CD4-positive, alpha-beta memory T cell (primary cell): ENCODE results near the gene CACNA1D. TPM values are rescaled to one million over a fixed set of nuclear protein-coding genes. Genes with fewer than 3 reads are reported as not detected.

Source experiments
- CTCF ChIA-PET: fragments of 350-600 bp; sonication (Branson Sonifier 250); formaldehyde crosslinking; loops from one replicate; lab custom pipeline; 2021; ENCODE audit warnings: inconsistent platforms; ENCODE audit not compliant: partially characterized antibody; lab: Charles Lee
- POLR2A ChIA-PET: fragments of 350-600 bp; sonication (Branson Sonifier 250); formaldehyde crosslinking; loops from one replicate; lab custom pipeline; 2021; ENCODE audit not compliant: partially characterized antibody; lab: Charles Lee
- DNase-seq, 5 donors: peaks; one replicate each; pipeline versions ENCODE4 v3.0.0 to v3.0.0-alpha.2; 2020 to 2022; ENCODE audit warnings: mixed read lengths in 1 of 5
- H3K27ac ChIP-seq: one replicate; pipeline ENCODE4 v1.7.0; 2013; ENCODE audit warnings: low read depth, low read length
- H3K27me3 ChIP-seq: 2 replicates; pipeline ENCODE4 v1.7.0; 2013; ENCODE audit warnings: mild to moderate bottlenecking, low read length, moderate library complexity; ENCODE audit not compliant: insufficient read depth
- H3K36me3 ChIP-seq: 2 replicates; pipeline ENCODE4 v1.7.0; 2013; ENCODE audit warnings: mild to moderate bottlenecking, low read length, moderate library complexity; ENCODE audit not compliant: insufficient read depth
- H3K4me1 ChIP-seq: 2 replicates; pipeline ENCODE4 v1.7.0; 2013; ENCODE audit warnings: mild to moderate bottlenecking, low read length, moderate library complexity; ENCODE audit not compliant: insufficient read depth
- H3K4me3 ChIP-seq, 2 donors: one replicate each; pipeline ENCODE4 v1.7.0; 2013; ENCODE audit warnings: low read length in 2 of 2, mild to moderate bottlenecking in 1 of 2
- H3K9me3 ChIP-seq, 2 donors: one replicate each; pipeline ENCODE4 v1.7.0; 2013; ENCODE audit warnings: low read length in 2 of 2, control low read depth in 1 of 2; ENCODE audit not compliant: control insufficient read depth in 1 of 2
- H3K27ac Mint-ChIP-seq, 7 donors: one replicate each; pipeline ENCODE4 v1.8.0; 2020 to 2021; ENCODE audit warnings: mixed read lengths in 7 of 7, mild to moderate bottlenecking in 6 of 7, inconsistent platforms in 3 of 7, moderate library complexity in 3 of 7
- H3K27me3 Mint-ChIP-seq, 2 donors: one replicate each; pipeline ENCODE4 v1.8.0; 2020 to 2021; ENCODE audit warnings: mixed read lengths in 2 of 2
- H3K36me3 Mint-ChIP-seq, 2 donors: one replicate each; pipeline ENCODE4 v1.8.0; 2020 to 2021; ENCODE audit warnings: mixed read lengths in 2 of 2, inconsistent platforms in 1 of 2, mild to moderate bottlenecking in 1 of 2
- H3K4me1 Mint-ChIP-seq, 4 donors: one replicate each; pipeline ENCODE4 v1.8.0; 2020 to 2021; ENCODE audit warnings: mixed read lengths in 4 of 4, mild to moderate bottlenecking in 1 of 4
- H3K4me3 Mint-ChIP-seq, 8 donors: one replicate each; pipeline ENCODE4 v1.8.0; 2020 to 2021; ENCODE audit warnings: mixed read lengths in 8 of 8, mild to moderate bottlenecking in 7 of 8, moderate library complexity in 6 of 8, inconsistent platforms in 3 of 8
- H3K9me3 Mint-ChIP-seq, 8 donors: one replicate each; pipeline ENCODE4 v1.8.0; 2020 to 2021; ENCODE audit warnings: mixed read lengths in 8 of 8, mild to moderate bottlenecking in 5 of 8, inconsistent platforms in 3 of 8, moderate library complexity in 1 of 8
- intact Hi-C: fragments of 100-400 bp; cut with micrococcal nuclease; formaldehyde crosslinking; loops from one replicate; pipeline ENCODE4 v1.15.1; 2023
- polyA plus RNA-seq, 2 donors: library from polyadenylated mRNA; unstranded; fragments of 300-500 nt; fragmentation: Illumina TruSeq; gene quantifications; one replicate each; pipeline ENCODE4 v1.2.3, GENCODE V29; 2021
- total RNA-seq, 2 experiments: library from RNA; stranded (reverse); gene quantifications; one replicate each; pipeline ENCODE4 v1.2.3, GENCODE V29; 2021

Gene CACNA1D
- total and polyA plus RNA-seq, 4 experiments from 2014 or later, result 0.06 TPM; not detected in 3

DNA sequence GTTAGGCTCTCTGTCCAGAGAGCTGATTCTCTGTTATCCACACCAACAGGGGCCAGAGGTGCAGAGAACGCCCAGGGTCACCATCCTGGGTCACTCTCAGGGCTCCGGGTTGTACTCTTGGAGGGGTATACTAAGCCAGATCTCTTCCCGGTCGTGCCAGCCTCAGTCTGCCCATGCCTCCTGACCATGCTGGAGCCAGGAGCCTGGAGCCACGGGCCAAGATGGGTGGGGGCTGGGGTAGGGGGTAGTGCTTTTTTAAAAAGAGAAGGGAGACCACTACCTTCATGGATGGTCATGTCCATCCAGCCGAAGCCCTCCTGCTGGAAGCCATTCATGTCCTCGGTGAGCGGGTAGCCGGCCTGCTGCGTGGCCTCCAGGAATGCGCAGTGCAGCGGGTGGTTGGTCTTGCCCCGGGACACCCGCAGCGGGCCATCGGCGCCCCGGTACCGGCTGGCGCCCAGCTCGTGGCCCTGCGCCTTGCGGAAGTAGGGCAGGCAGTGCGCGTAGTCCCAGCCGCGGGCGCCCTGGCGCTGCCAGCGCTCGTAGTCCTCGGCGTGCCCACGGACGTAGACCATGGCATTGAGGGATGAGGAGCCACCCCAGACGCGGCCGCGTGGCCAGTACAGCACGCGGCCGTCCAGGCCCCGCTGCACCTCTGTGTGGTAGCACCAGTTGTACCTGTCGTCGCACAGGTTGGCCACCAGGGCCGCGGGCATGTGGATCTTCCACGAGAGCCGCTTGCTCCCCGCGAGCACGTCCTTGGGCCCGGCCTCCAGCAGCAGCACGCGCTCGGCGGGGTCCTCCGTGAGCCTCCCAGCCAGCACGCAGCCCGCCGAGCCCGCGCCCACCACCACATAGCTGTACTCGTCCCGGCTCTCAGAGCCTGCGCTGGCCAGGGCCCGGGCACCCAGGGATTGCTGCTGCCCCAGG, 328.9 kb downstream of the CACNA1D start:
- intact Hi-C loops, result no loop called here
- Histone ChIP-seq H3K27me3 (no peaks in the 10 kb centered on the region), H3K4me1 (no peaks in the 10 kb centered on the region), H3K9me3 (no peaks in the 10 kb centered on the region), H3K4me3 (no peak overlapping the region), H3K36me3 (no peaks in the 10 kb centered on the region), H3K27ac (no peak overlapping the region)
- DNase-seq, result no peak
- ChIA-PET CTCF (no interaction called here), POLR2A (no interaction called here)
- Mint-ChIP-seq H3K36me3 (no peaks in the 10 kb centered on the region), H3K4me3 (no peak overlapping the region), H3K4me1 (no peaks in the 10 kb centered on the region), H3K9me3 (peaks cover 0 to 1% (median 0%) of the 10 kb centered on the region in 8 donors), H3K27me3 (peaks cover 0 to 1% of the 10 kb centered on the region in 2 donors), H3K27ac (no peak overlapping the region)

DNA sequence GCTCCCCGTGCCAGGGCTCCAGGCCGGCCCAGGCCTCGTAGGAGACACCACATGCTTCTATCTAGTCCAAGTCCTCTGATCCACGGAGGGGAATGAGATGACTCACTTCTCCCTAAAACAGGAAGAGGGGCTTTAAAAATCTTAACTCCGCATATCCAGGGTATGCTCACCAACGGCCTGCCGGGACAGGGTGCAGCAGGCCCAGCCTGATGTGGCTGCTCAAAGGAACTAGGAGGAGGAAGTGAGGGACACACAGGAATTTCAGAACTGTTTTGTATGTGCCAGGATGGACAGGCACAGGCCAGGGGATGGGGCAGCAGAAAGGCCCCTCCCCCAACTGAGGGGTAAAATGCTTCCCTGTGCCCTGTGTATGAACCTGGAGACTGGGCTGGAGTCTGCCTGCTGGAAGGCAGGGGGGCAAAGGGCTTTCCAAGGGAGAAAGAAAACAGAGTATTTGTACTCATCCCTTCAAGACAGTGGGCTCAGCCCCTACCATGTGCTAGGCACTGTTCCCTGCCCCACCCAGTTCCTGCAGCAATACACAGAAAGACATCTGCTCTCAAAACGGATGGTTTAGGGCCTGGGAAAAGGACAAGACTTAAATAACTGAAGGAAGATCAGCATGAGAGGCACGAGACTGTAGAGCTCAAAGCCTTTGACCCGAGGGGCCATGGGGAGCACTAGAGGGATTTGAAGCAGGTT, 329.7 kb downstream of the CACNA1D start:
- Mint-ChIP-seq H3K4me3 (no peak overlapping the region), H3K36me3 (no peaks in the 10 kb centered on the region), H3K9me3 (peaks cover 0 to 1% (median 0%) of the 10 kb centered on the region in 8 donors), H3K27ac (no peak overlapping the region), H3K4me1 (no peaks in the 10 kb centered on the region), H3K27me3 (no peaks in the 10 kb centered on the region)
- Histone ChIP-seq H3K27me3 (no peaks in the 10 kb centered on the region), H3K27ac (no peak overlapping the region), H3K36me3 (no peaks in the 10 kb centered on the region), H3K4me1 (no peaks in the 10 kb centered on the region), H3K9me3 (no peaks in the 10 kb centered on the region), H3K4me3 (no peak overlapping the region)
- no peak for DNase-seq
- CTCF ChIA-PET, result no interaction called here
- POLR2A ChIA-PET, result no interaction called here
- intact Hi-C loops, result no loop called here

DNA sequence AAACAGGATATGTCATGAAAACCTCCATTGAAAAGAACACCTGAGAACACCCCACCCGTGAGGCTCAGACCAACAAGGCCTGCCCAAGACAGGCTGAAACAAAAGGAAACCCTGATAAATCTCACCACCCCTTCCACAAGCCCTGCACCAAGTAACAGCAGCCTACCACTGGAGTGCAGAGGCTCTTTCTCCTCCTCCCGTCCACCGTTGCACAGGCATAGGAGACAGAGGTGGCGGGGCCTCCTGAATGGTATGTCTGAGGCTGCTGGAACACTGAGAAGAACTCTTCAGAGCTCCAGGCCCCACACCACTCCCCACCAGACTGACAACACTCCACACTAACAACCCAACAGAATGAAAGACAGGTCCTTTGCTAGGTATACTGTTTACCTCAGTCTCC, 330.4 kb downstream of the CACNA1D start:
- Histone ChIP-seq H3K27me3 (no peaks in the 10 kb centered on the region), H3K27ac (no peak overlapping the region), H3K9me3 (no peaks in the 10 kb centered on the region), H3K4me3 (no peak overlapping the region), H3K4me1 (no peaks in the 10 kb centered on the region), H3K36me3 (no peaks in the 10 kb centered on the region)
- no peaks in the 10 kb centered on the region for H3K36me3 Mint-ChIP-seq
- no peaks in the 10 kb centered on the region for H3K27me3 Mint-ChIP-seq
- intact Hi-C loops, result no loop called here
- peaks cover 0 to 1% (median 0%) of the 10 kb centered on the region in 8 donors for H3K9me3 Mint-ChIP-seq
- no peak for DNase-seq
- H3K27ac Mint-ChIP-seq, result no peak overlapping the region
- H3K4me1 Mint-ChIP-seq, result no peaks in the 10 kb centered on the region
- CTCF ChIA-PET, result no interaction called here
- POLR2A ChIA-PET, result no interaction called here
- no peak overlapping the region for H3K4me3 Mint-ChIP-seq

DNA sequence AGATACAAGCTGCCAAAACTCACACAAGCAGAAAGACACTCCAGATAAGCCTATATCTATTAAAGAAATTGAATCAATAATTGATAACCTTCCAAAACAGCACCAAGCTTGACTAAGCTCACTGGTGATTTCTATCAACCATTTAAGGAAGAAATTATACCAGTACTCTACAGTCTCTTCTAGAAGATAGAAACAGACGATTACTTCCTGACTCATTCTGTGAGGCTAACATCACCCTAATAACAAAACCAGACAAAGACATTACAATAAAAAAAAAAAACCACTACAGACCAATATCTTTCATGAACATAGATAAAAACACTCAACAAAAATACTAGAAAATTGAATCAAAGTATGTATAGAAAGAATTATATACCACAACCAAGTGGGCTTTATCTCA, 331.6 kb downstream of the CACNA1D start:
- H3K36me3 ChIP-seq, result no peaks in the 10 kb centered on the region

GRCh38 chr3:53828581-53828980, 334.2 kb downstream of the CACNA1D start:
- Histone ChIP-seq H3K36me3 (no peaks in the 10 kb centered on the region), H3K4me3 (no peak overlapping the region), H3K27ac (no peak overlapping the region), H3K4me1 (no peaks in the 10 kb centered on the region), H3K9me3 (no peaks in the 10 kb centered on the region), H3K27me3 (no peaks in the 10 kb centered on the region)
- H3K4me1 Mint-ChIP-seq, result no peaks in the 10 kb centered on the region
- H3K27me3 Mint-ChIP-seq, result no peaks in the 10 kb centered on the region
- H3K27ac Mint-ChIP-seq, result no peak overlapping the region
- POLR2A ChIA-PET, result no interaction called here
- H3K4me3 Mint-ChIP-seq, result no peak overlapping the region
- CTCF ChIA-PET, result no interaction called here
- H3K9me3 Mint-ChIP-seq, result peaks cover 0 to 1% (median 0%) of the 10 kb centered on the region in 8 donors
- intact Hi-C loops, result no loop called here
- no peaks in the 10 kb centered on the region for H3K36me3 Mint-ChIP-seq
- no peak for DNase-seq

More for the DNA sequence above, 331.6 kb downstream of the CACNA1D start:
- H3K27me3 ChIP-seq, result no peaks in the 10 kb centered on the region
- no peaks in the 10 kb centered on the region for H3K36me3 Mint-ChIP-seq
- no peak for DNase-seq
- intact Hi-C loops, result no loop called here
- H3K9me3 ChIP-seq, result no peaks in the 10 kb centered on the region
- no peak overlapping the region for H3K4me3 Mint-ChIP-seq
- ChIA-PET CTCF (no interaction called here), POLR2A (no interaction called here)
- H3K27ac ChIP-seq, result no peak overlapping the region
- peaks cover 0 to 1% (median 0%) of the 10 kb centered on the region in 8 donors for H3K9me3 Mint-ChIP-seq
- no peak overlapping the region for H3K27ac Mint-ChIP-seq
- H3K4me3 ChIP-seq, result no peak overlapping the region
- no peaks in the 10 kb centered on the region for H3K27me3 Mint-ChIP-seq
- H3K4me1 Mint-ChIP-seq, result no peaks in the 10 kb centered on the region
- H3K4me1 ChIP-seq, result no peaks in the 10 kb centered on the region

DNA sequence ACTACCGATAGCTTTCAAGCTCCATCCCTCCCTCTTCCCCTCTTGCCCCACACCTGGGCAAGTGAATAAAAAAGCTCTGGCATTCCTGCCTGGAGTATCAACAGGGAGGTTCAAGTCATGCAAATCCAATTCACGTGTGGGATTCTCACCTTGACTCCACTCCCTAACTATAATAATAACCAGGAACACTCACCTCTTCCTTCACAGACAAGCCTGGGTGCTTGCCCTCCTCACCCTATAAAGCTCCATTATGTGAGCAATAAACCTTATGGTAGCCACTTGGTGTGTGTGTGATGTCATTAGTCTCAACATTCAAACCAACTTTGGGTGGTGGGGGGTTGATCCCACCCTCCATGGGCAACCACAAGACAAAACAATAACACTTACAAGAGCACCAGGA, 335.2 kb downstream of the CACNA1D start:
- no peaks in the 10 kb centered on the region for H3K4me1 Mint-ChIP-seq
- H3K4me3 Mint-ChIP-seq, result no peak overlapping the region
- Histone ChIP-seq H3K9me3 (no peaks in the 10 kb centered on the region), H3K36me3 (no peaks in the 10 kb centered on the region), H3K27ac (no peak overlapping the region), H3K4me1 (no peaks in the 10 kb centered on the region), H3K4me3 (no peak overlapping the region), H3K27me3 (no peaks in the 10 kb centered on the region)
- H3K36me3 Mint-ChIP-seq, result no peaks in the 10 kb centered on the region
- no peaks in the 10 kb centered on the region for H3K27me3 Mint-ChIP-seq
- POLR2A ChIA-PET, result no interaction called here
- CTCF ChIA-PET, result no interaction called here
- no peak overlapping the region for H3K27ac Mint-ChIP-seq
- intact Hi-C loops, result no loop called here
- DNase-seq, result no peak
- H3K9me3 Mint-ChIP-seq, result peaks cover 0 to 1% (median 0%) of the 10 kb centered on the region in 8 donors

- CTCF ChIA-PET, result no interaction called here
- Histone ChIP-seq H3K27ac (no peak overlapping the region), H3K27me3 (no peaks in the 10 kb centered on the region), H3K9me3 (no peaks in the 10 kb centered on the region), H3K36me3 (no peaks in the 10 kb centered on the region), H3K4me3 (no peak overlapping the region), H3K4me1 (no peaks in the 10 kb centered on the region)
- no peak overlapping the region for H3K27ac Mint-ChIP-seq
- no peaks in the 10 kb centered on the region for H3K4me1 Mint-ChIP-seq
- intact Hi-C loops, result no loop called here
- no peak overlapping the region for H3K4me3 Mint-ChIP-seq
- no peaks in the 10 kb centered on the region for H3K9me3 Mint-ChIP-seq
- DNase-seq, result no peak
- POLR2A ChIA-PET, result no interaction called here
- no peaks in the 10 kb centered on the region for H3K36me3 Mint-ChIP-seq
- no peaks in the 10 kb centered on the region for H3K27me3 Mint-ChIP-seq
These were observed 336.5 kb downstream of the CACNA1D start for GRCh38 chr3:53830944-53831343.
